ENCODE measurements around the gene ICA1L. TPM values are rescaled to one million over a fixed set of nuclear protein-coding genes. Genes with fewer than 3 reads are reported as not detected.
"Not testable (repeated sequence)": the region's sequence is repeated elsewhere in the genome, so short reads cannot be mapped to it uniquely, and the experiment has no call there.

ICA1L gene
- total RNA-seq, 1 donor from 2014 or later: 18.4 TPM

- DNase-seq (ENCODE audit: low spot score); intact Hi-C loops (cut with DNase I): not testable (repeated sequence)
- peak; percentile 65 for ATAC-seq
Measured at GRCh38 chr2:202805911-202806310, 65.7 kb downstream of the ICA1L start.

GRCh38 chr2:202797944-202798343 is 73.6 kb downstream of the ICA1L start:
- DNase-seq (ENCODE audit: low spot score) (no peak), ATAC-seq (no peak)
- intact Hi-C loops (cut with DNase I): no loop called here

GRCh38 chr2:202790676-202791075 is 80.9 kb downstream of the ICA1L start:
- intact Hi-C loops (cut with DNase I): no loop called here
- ATAC-seq (no peak), DNase-seq (ENCODE audit: low spot score) (no peak)

- ATAC-seq (no peak), DNase-seq (ENCODE audit: low spot score) (no peak)
- intact Hi-C loops (cut with DNase I): no loop called here
Measured at GRCh38 chr2:202786842-202787241, 84.7 kb downstream of the ICA1L start.

- peak; percentile 61 for ATAC-seq
- intact Hi-C loops (cut with DNase I): no loop called here
- DNase-seq (ENCODE audit: low spot score): no peak
Measured at GRCh38 chr2:202782940-202783558, 88.5 kb downstream of the ICA1L start.

GRCh38 chr2:202780514-202781021 is 91.0 kb downstream of the ICA1L start:
- intact Hi-C loops (cut with DNase I): no loop called here
- ATAC-seq (no peak), DNase-seq (ENCODE audit: low spot score) (no peak)

- intact Hi-C loops (cut with DNase I): no loop called here
- no peak for ATAC-seq
- no peak for DNase-seq (ENCODE audit: low spot score)
Measured at GRCh38 chr2:202778217-202778616, 93.3 kb downstream of the ICA1L start.

- ATAC-seq (no peak), DNase-seq (ENCODE audit: low spot score) (no peak)
- intact Hi-C loops (cut with DNase I): loop anchor here (5.0 kb wide), 1 partner anchor 212 kb away; no protein-coding TSS in a partner anchor
Measured at GRCh38 chr2:202774104-202774503, 97.5 kb downstream of the ICA1L start.

- DNase-seq (ENCODE audit: low spot score) (no peak), ATAC-seq (no peak)
- intact Hi-C loops (cut with DNase I): loop anchor here (5.0 kb wide), 1 partner anchor 211 kb away; no protein-coding TSS in a partner anchor
Measured at GRCh38 chr2:202773301-202773973, 98.1 kb downstream of the ICA1L start.

GRCh38 chr2:202771741-202772460 is 99.7 kb downstream of the ICA1L start:
- intact Hi-C loops (cut with DNase I): loop anchor here (5.0 kb wide), 1 partner anchor 210 kb away; no protein-coding TSS in a partner anchor
- DNase-seq (ENCODE audit: low spot score) (no peak), ATAC-seq (no peak)

GRCh38 chr2:202771336-202771735 is 100.2 kb downstream of the ICA1L start:
- ATAC-seq: no peak
- intact Hi-C loops (cut with DNase I): loop anchor here (5.0 kb wide), 1 partner anchor 209 kb away; no protein-coding TSS in a partner anchor
- no peak for DNase-seq (ENCODE audit: low spot score)

- intact Hi-C loops (cut with DNase I): no loop called here
Measured at GRCh38 chr2:202769201-202769600, 102.4 kb downstream of the ICA1L start.

GRCh38 chr2:202768273-202768672 is 103.3 kb downstream of the ICA1L start:
- intact Hi-C loops (cut with DNase I): no loop called here
- DNase-seq (ENCODE audit: low spot score): no peak
- ATAC-seq: no peak

More at GRCh38 chr2:202769201-202769600, 102.4 kb downstream of the ICA1L start:
- DNase-seq (ENCODE audit: low spot score) (no peak), ATAC-seq (no peak)

- ATAC-seq: no peak
- intact Hi-C loops (cut with DNase I): no loop called here
- no peak for DNase-seq (ENCODE audit: low spot score)
Measured at GRCh38 chr2:202765436-202765835, 106.1 kb downstream of the ICA1L start.

GRCh38 chr2:202764991-202765390 is 106.6 kb downstream of the ICA1L start:
- DNase-seq (ENCODE audit: low spot score): no peak
- ATAC-seq: no peak
- intact Hi-C loops (cut with DNase I): no loop called here

- ATAC-seq (no peak), DNase-seq (ENCODE audit: low spot score) (no peak)
- intact Hi-C loops (cut with DNase I): no loop called here
Measured at GRCh38 chr2:202763916-202764315, 107.7 kb downstream of the ICA1L start.

- intact Hi-C loops (cut with DNase I): no loop called here
- no peak for DNase-seq (ENCODE audit: low spot score)
- ATAC-seq: no peak
Measured at GRCh38 chr2:202762556-202762955, 109.0 kb downstream of the ICA1L start.

GRCh38 chr2:202760848-202761247 is 110.7 kb downstream of the ICA1L start:
- DNase-seq (ENCODE audit: low spot score) (no peak), ATAC-seq (no peak)
- intact Hi-C loops (cut with DNase I): no loop called here

- DNase-seq (ENCODE audit: low spot score) (no peak), ATAC-seq (no peak)
- intact Hi-C loops (cut with DNase I): no loop called here
Measured at GRCh38 chr2:202758604-202759003, 113.0 kb downstream of the ICA1L start.

GRCh38 chr2:202758128-202758527 is 113.4 kb downstream of the ICA1L start:
- no peak for DNase-seq (ENCODE audit: low spot score)
- intact Hi-C loops (cut with DNase I): no loop called here
- ATAC-seq: no peak

Data from sciatic nerve (tissue), 2 donors.